ENCODE results near the gene SMAD3.

DNA sequence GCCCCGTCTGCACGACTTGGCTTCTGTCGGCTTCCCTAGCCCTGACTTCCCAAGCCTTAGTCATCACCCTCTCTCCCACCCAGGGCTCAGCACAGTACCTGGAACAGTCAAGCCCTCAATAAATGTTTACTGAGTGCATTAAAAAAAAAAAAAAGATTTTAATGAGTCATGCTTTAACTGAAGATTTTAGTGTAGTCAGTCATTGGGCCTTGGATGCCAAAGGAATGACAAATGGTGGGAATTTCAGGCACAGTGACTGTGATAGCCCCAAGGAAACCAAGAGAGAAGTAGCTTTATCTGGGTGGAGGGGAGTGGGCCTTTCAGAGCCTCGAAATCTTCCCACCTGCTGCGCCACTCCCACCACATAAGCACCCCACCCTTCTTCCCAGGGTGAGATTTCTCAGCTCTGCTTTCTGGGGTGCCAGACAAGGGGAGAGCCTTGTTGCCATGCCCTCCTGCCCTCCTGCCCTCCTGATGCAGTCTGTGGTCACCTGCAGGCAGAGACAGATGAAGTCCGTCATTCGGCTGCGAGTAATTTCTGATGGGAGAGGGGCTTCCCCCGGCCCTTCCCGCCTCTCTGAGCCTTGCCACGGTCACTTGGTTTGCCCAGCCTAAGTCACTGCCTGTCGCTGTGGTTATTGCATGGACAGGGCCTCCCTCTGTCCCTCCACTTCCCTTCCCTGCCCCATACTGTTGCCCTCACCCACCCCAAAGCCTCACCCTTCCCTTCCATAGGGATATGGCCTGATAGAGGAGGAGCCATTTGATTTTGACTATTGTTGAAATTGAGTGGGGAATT, 41.8 kb downstream of the SMAD3 start:
- TF ChIP-seq, protein P1, sequence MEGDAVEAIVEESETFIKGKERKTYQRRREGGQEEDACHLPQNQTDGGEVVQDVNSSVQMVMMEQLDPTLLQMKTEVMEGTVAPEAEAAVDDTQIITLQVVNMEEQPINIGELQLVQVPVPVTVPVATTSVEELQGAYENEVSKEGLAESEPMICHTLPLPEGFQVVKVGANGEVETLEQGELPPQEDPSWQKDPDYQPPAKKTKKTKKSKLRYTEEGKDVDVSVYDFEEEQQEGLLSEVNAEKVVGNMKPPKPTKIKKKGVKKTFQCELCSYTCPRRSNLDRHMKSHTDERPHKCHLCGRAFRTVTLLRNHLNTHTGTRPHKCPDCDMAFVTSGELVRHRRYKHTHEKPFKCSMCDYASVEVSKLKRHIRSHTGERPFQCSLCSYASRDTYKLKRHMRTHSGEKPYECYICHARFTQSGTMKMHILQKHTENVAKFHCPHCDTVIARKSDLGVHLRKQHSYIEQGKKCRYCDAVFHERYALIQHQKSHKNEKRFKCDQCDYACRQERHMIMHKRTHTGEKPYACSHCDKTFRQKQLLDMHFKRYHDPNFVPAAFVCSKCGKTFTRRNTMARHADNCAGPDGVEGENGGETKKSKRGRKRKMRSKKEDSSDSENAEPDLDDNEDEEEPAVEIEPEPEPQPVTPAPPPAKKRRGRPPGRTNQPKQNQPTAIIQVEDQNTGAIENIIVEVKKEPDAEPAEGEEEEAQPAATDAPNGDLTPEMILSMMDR (IDR thresholded peaks at IDR 0.05; ENCODE audit: borderline replicate concordance, extremely low read depth, low read length, poor library complexity, severe bottlenecking): no peak
- TF ChIP-seq EZH2 (IDR thresholded peaks at IDR 0.05; ENCODE audit: borderline replicate concordance, low read depth, low read length, severe bottlenecking): no peak
